Activated CD4-positive, alpha-beta T cell treated with anti-CD3 and anti-CD28 coated beads, Interleukin-2, amount 50 U/mL, for 4 hours (primary cell): ENCODE data around the gene KCNJ11.

Experiments used
- DNase-seq, 2 experiments: peaks; one replicate each; pipeline ENCODE4 v3.0.0-alpha.2; 2020

The KCNJ11 gene

GRCh38 chr11:17408026-17408425, 19.6 kb upstream of the KCNJ11 start:
- no peak for DNase-seq

- DNase-seq = no peak
Measured at GRCh38 chr11:17407575-17407974, 19.1 kb upstream of the KCNJ11 start.

- DNase-seq = no peak
Measured at GRCh38 chr11:17406818-17407149, 18.3 kb upstream of the KCNJ11 start.

- no peak for DNase-seq
Measured at GRCh38 chr11:17406082-17406817, 17.8 kb upstream of the KCNJ11 start.

GRCh38 chr11:17405232-17406005, 17.0 kb upstream of the KCNJ11 start:
- no peak for DNase-seq

- DNase-seq = no peak
Measured at GRCh38 chr11:17403980-17404759, 15.7 kb upstream of the KCNJ11 start.

- DNase-seq = no peak
Measured at GRCh38 chr11:17402486-17402885, 14.0 kb upstream of the KCNJ11 start.

- DNase-seq = no peak
Measured at GRCh38 chr11:17401841-17402240, 13.4 kb upstream of the KCNJ11 start.

- no peak for DNase-seq
Measured at GRCh38 chr11:17401316-17401715, 12.9 kb upstream of the KCNJ11 start.

GRCh38 chr11:17400048-17400775, 11.8 kb upstream of the KCNJ11 start:
- DNase-seq = no peak

- no peak for DNase-seq
Measured at GRCh38 chr11:17399236-17399635, 10.8 kb upstream of the KCNJ11 start.

- DNase-seq = no peak
Measured at GRCh38 chr11:17397311-17398002, 9.0 kb upstream of the KCNJ11 start.

GRCh38 chr11:17396598-17397310, 8.3 kb upstream of the KCNJ11 start:
- no peak for DNase-seq

GRCh38 chr11:17395978-17396377, 7.5 kb upstream of the KCNJ11 start:
- DNase-seq = no peak

- no peak for DNase-seq
Measured at GRCh38 chr11:17395554-17395961, 7.1 kb upstream of the KCNJ11 start.

GRCh38 chr11:17394743-17395390, 6.4 kb upstream of the KCNJ11 start:
- no peak for DNase-seq

- DNase-seq = no peak
Measured at GRCh38 chr11:17393472-17393871, 5.0 kb upstream of the KCNJ11 start.

- no peak for DNase-seq
Measured at GRCh38 chr11:17392872-17393271, 4.4 kb upstream of the KCNJ11 start.

- no peak for DNase-seq
Measured at GRCh38 chr11:17391493-17392355, 3.3 kb upstream of the KCNJ11 start.
